ENCODE data around the gene GOLGA5. TPM values are rescaled to one million over a fixed set of nuclear protein-coding genes. Genes with fewer than 3 reads are reported as not detected.

The GOLGA5 gene
- total and polyA plus RNA-seq, 2 experiments from 2014 or later = 26.2 to 30.2 TPM

DNA sequence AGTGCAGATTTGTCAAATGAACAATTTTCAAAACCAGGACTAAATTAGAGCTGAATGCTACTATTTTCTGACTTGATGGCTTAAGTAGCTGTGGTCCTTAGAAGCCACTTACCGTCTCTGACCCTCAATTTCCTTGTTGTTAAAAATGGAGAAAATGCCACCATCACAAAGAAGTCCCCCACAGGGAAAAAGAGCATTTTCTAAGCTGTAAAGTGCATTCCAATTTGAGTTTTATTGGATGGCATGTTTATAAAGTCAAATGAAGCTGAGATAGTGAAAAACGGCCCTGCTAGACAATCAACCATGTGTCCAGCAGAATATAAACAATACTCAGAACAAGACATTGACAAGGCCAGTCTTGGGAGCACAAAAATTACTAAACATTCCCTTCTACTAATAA, 53.6 kb downstream of the GOLGA5 start:
- H3K4me3 ChIP-seq = no peak overlapping the region
- H2AFZ ChIP-seq = no peak overlapping the region
- ATAC-seq (no peak), DNase-seq (ENCODE audit: low spot score) (no peak)
- H3K4me1 ChIP-seq (ENCODE audit: insufficient read depth) = no peaks in the 10 kb centered on the region
- H3K27me3 ChIP-seq (ENCODE audit: insufficient read depth) = no peaks in the 10 kb centered on the region
- H3K27ac ChIP-seq (ENCODE audit: low read depth) = no peak overlapping the region
- no peak overlapping the region for H3K4me2 ChIP-seq
- Mint-ChIP-seq H3K27me3 (ENCODE audit: insufficient read depth, low read depth, poor library complexity) (peaks cover 6% of the 10 kb centered on the region), H3K36me3 (ENCODE audit: low read depth) (peaks cover 12% of the 10 kb centered on the region), H3K4me3 (no peak overlapping the region), H3K9me3 (peaks cover 26% of the 10 kb centered on the region), H3K27ac (no peak overlapping the region), H3K4me1 (no peaks in the 10 kb centered on the region; the same call in 2 of the 3 replicates)
- H4K20me1 ChIP-seq (replicated peaks; ENCODE audit: insufficient read depth) = no peaks in the 10 kb centered on the region
- H3F3A ChIP-seq (replicated peaks; ENCODE audit: low read depth) = no peaks in the 10 kb centered on the region
- TF ChIP-seq STAT1 (IDR thresholded peaks at IDR 0.05; ENCODE audit: unreplicated experiment) = no peak
- no peak for TF ChIP-seq JUNB (IDR thresholded peaks at IDR 0.05; ENCODE audit: unreplicated experiment)
- no peak for TF ChIP-seq EZH2phosphoT487 (IDR thresholded peaks at IDR 0.05; ENCODE audit: unreplicated experiment)
- TF ChIP-seq EZH2 (IDR thresholded peaks at IDR 0.05; ENCODE audit: low read depth, unreplicated experiment) = no peak
- no peaks in the 10 kb centered on the region for H3K79me2 ChIP-seq (replicated peaks; ENCODE audit: insufficient read depth)
- no peaks in the 10 kb centered on the region for H3K36me3 ChIP-seq (ENCODE audit: insufficient read depth)
- H3K9me2 ChIP-seq (ENCODE audit: insufficient read depth) = no peaks in the 10 kb centered on the region

DNA sequence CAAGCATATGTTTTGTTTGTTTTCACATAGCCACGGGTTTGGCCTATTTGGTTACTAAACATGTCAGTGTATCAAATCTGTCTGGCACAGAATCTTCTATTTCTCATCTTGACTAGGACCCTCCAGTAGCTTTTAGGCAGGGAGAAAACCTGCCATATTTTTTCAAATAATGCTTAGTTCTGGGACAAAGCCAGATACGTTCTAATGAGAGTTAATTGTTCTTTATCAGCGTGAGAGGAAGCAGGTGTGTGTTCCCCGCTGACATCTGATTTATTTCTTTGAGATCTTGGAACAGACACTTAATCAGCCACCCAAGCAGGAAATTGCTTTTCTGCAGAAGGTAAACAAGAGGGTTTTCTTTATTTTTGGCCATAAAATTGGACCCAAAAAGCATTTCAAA, 54.8 kb downstream of the GOLGA5 start:
- no peaks in the 10 kb centered on the region; the same call in 2 of the 3 replicates for H3K4me1 Mint-ChIP-seq
- no peak overlapping the region for H3K27ac Mint-ChIP-seq
- no peak overlapping the region for H3K4me2 ChIP-seq
- ATAC-seq (no peak), DNase-seq (ENCODE audit: low spot score) (no peak)
- no peaks in the 10 kb centered on the region for H3K4me1 ChIP-seq (ENCODE audit: insufficient read depth)
- no peak overlapping the region for H3K27ac ChIP-seq (ENCODE audit: low read depth)
- H3K27me3 Mint-ChIP-seq (ENCODE audit: insufficient read depth, low read depth, poor library complexity) = peaks cover 6% of the 10 kb centered on the region
- H3K79me2 ChIP-seq (replicated peaks; ENCODE audit: insufficient read depth) = no peaks in the 10 kb centered on the region
- no peaks in the 10 kb centered on the region for H3K36me3 ChIP-seq (ENCODE audit: insufficient read depth)
- no peaks in the 10 kb centered on the region for H3K9me2 ChIP-seq (ENCODE audit: insufficient read depth)
- no peaks in the 10 kb centered on the region for H4K20me1 ChIP-seq (replicated peaks; ENCODE audit: insufficient read depth)
- H3F3A ChIP-seq (replicated peaks; ENCODE audit: low read depth) = no peaks in the 10 kb centered on the region
- peaks cover 36% of the 10 kb centered on the region for H3K9me3 Mint-ChIP-seq
- H3K36me3 Mint-ChIP-seq (ENCODE audit: low read depth) = peaks cover 14% of the 10 kb centered on the region
- H3K27me3 ChIP-seq (ENCODE audit: insufficient read depth) = no peaks in the 10 kb centered on the region
- H2AFZ ChIP-seq = no peak overlapping the region
- no peak overlapping the region for H3K4me3 ChIP-seq
- no peak overlapping the region for H3K4me3 Mint-ChIP-seq
- TF ChIP-seq NANOG (IDR thresholded peaks at IDR 0.05; ENCODE audit: borderline replicate concordance) (no peak), CREB1 (CRISPR knock-in tag; IDR thresholded peaks at IDR 0.05; ENCODE audit: low read depth) (no peak), EZH2phosphoT487 (IDR thresholded peaks at IDR 0.05; ENCODE audit: unreplicated experiment) (no peak), POLR2AphosphoS5 (IDR thresholded peaks at IDR 0.05; ENCODE audit: low read depth) (no peak), ZNF331 (CRISPR knock-in tag; IDR thresholded peaks at IDR 0.05; ENCODE audit: low read depth) (no peak), ZNF114 (CRISPR knock-in tag; IDR thresholded peaks at IDR 0.05) (no peak), EZH2 (IDR thresholded peaks at IDR 0.05; ENCODE audit: low read depth, unreplicated experiment) (no peak), JUNB (IDR thresholded peaks at IDR 0.05; ENCODE audit: unreplicated experiment) (no peak)
- TF ChIP-seq, protein P1, sequence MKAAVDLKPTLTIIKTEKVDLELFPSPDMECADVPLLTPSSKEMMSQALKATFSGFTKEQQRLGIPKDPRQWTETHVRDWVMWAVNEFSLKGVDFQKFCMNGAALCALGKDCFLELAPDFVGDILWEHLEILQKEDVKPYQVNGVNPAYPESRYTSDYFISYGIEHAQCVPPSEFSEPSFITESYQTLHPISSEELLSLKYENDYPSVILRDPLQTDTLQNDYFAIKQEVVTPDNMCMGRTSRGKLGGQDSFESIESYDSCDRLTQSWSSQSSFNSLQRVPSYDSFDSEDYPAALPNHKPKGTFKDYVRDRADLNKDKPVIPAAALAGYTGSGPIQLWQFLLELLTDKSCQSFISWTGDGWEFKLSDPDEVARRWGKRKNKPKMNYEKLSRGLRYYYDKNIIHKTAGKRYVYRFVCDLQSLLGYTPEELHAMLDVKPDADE (IDR thresholded peaks at IDR 0.05) = no peak
- TF ChIP-seq, protein P2, sequence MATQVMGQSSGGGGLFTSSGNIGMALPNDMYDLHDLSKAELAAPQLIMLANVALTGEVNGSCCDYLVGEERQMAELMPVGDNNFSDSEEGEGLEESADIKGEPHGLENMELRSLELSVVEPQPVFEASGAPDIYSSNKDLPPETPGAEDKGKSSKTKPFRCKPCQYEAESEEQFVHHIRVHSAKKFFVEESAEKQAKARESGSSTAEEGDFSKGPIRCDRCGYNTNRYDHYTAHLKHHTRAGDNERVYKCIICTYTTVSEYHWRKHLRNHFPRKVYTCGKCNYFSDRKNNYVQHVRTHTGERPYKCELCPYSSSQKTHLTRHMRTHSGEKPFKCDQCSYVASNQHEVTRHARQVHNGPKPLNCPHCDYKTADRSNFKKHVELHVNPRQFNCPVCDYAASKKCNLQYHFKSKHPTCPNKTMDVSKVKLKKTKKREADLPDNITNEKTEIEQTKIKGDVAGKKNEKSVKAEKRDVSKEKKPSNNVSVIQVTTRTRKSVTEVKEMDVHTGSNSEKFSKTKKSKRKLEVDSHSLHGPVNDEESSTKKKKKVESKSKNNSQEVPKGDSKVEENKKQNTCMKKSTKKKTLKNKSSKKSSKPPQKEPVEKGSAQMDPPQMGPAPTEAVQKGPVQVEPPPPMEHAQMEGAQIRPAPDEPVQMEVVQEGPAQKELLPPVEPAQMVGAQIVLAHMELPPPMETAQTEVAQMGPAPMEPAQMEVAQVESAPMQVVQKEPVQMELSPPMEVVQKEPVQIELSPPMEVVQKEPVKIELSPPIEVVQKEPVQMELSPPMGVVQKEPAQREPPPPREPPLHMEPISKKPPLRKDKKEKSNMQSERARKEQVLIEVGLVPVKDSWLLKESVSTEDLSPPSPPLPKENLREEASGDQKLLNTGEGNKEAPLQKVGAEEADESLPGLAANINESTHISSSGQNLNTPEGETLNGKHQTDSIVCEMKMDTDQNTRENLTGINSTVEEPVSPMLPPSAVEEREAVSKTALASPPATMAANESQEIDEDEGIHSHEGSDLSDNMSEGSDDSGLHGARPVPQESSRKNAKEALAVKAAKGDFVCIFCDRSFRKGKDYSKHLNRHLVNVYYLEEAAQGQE (IDR thresholded peaks at IDR 0.05; ENCODE audit: unreplicated experiment) = no peak
- TF ChIP-seq, protein P3, sequence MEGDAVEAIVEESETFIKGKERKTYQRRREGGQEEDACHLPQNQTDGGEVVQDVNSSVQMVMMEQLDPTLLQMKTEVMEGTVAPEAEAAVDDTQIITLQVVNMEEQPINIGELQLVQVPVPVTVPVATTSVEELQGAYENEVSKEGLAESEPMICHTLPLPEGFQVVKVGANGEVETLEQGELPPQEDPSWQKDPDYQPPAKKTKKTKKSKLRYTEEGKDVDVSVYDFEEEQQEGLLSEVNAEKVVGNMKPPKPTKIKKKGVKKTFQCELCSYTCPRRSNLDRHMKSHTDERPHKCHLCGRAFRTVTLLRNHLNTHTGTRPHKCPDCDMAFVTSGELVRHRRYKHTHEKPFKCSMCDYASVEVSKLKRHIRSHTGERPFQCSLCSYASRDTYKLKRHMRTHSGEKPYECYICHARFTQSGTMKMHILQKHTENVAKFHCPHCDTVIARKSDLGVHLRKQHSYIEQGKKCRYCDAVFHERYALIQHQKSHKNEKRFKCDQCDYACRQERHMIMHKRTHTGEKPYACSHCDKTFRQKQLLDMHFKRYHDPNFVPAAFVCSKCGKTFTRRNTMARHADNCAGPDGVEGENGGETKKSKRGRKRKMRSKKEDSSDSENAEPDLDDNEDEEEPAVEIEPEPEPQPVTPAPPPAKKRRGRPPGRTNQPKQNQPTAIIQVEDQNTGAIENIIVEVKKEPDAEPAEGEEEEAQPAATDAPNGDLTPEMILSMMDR (conservative IDR thresholded peaks at IDR 0.05; ENCODE audit: low read depth in 2 of 2) = no peak
